ENCODE measurements around the gene OPN1MW3. TPM values are rescaled to one million over a fixed set of nuclear protein-coding genes. Genes with fewer than 3 reads are reported as not detected.

OPN1MW3 gene
- total RNA-seq, 4 donors from 2014 or later: not detected

GRCh38 chrX:154309041-154309775 is 51.8 kb downstream of the OPN1MW3 start:
- H3K27ac ChIP-seq: no peak overlapping the region
- H3K27me3 ChIP-seq: no peaks in the 10 kb centered on the region
- intact Hi-C loops (cut with DNase I): no loop called here
- no peak for DNase-seq
- H3K4me3 ChIP-seq (replicated peaks in 1 of 3): no peak overlapping the region
- H3K36me3 ChIP-seq: no peaks in the 10 kb centered on the region
- TF ChIP-seq CTCF (IDR thresholded peaks at IDR 0.05): no peak
- TF ChIP-seq POLR2A (IDR thresholded peaks at IDR 0.05): no peak
- no peaks in the 10 kb centered on the region for H3K9me3 ChIP-seq
- H3K4me1 ChIP-seq: no peaks in the 10 kb centered on the region
- WGBS, 2 donors: 93 to 94% methylated on average over 7 to 16 of the region's 16 CpGs

- Histone ChIP-seq H3K27ac (no peak overlapping the region), H3K4me3 (replicated peaks in 1 of 3) (no peak overlapping the region), H3K9me3 (no peaks in the 10 kb centered on the region), H3K27me3 (no peaks in the 10 kb centered on the region), H3K4me1 (no peaks in the 10 kb centered on the region), H3K36me3 (no peaks in the 10 kb centered on the region)
- TF ChIP-seq POLR2A (IDR thresholded peaks at IDR 0.05): no peak
- TF ChIP-seq CTCF (IDR thresholded peaks at IDR 0.05): no peak
- WGBS, 2 donors: 48 to 71% methylated on average over 4 to 15 of the region's 19 CpGs
- intact Hi-C loops (cut with DNase I): no loop called here
- DNase-seq: peak; percentile 51 to 57
These were observed 53.5 kb downstream of the OPN1MW3 start for GRCh38 chrX:154310616-154311536.

GRCh38 chrX:154312116-154312515 is 54.7 kb downstream of the OPN1MW3 start:
- no peak overlapping the region for H3K4me3 ChIP-seq (replicated peaks in 1 of 3)
- no peaks in the 10 kb centered on the region for H3K4me1 ChIP-seq
- H3K27me3 ChIP-seq: no peaks in the 10 kb centered on the region
- DNase-seq: no peak
- no peaks in the 10 kb centered on the region for H3K9me3 ChIP-seq
- H3K27ac ChIP-seq: no peak overlapping the region
- H3K36me3 ChIP-seq: no peaks in the 10 kb centered on the region
- WGBS, 2 donors: 86 to 90% methylated on average over 6 to 7 of the region's 7 CpGs
- TF ChIP-seq CTCF (IDR thresholded peaks at IDR 0.05) (no peak), POLR2A (IDR thresholded peaks at IDR 0.05) (no peak)
- intact Hi-C loops (cut with DNase I): no loop called here

GRCh38 chrX:154313147-154313546 is 55.8 kb downstream of the OPN1MW3 start:
- no peak for TF ChIP-seq CTCF (IDR thresholded peaks at IDR 0.05)
- no peak for TF ChIP-seq POLR2A (IDR thresholded peaks at IDR 0.05)
- no peaks in the 10 kb centered on the region for H3K4me1 ChIP-seq
- H3K36me3 ChIP-seq: no peaks in the 10 kb centered on the region
- intact Hi-C loops (cut with DNase I): no loop called here
- no peak for DNase-seq
- H3K27ac ChIP-seq: no peak overlapping the region
- WGBS, 2 donors: 85 to 91% methylated on average over 5 of the region's 5 CpGs
- no peaks in the 10 kb centered on the region for H3K9me3 ChIP-seq
- no peaks in the 10 kb centered on the region for H3K27me3 ChIP-seq
- H3K4me3 ChIP-seq (replicated peaks in 1 of 3): no peak overlapping the region

GRCh38 chrX:154315416-154315815 is 58.0 kb downstream of the OPN1MW3 start:
- Histone ChIP-seq H3K4me1 (no peaks in the 10 kb centered on the region), H3K9me3 (no peaks in the 10 kb centered on the region), H3K4me3 (replicated peaks in 1 of 3) (no peak overlapping the region), H3K27me3 (no peaks in the 10 kb centered on the region), H3K36me3 (no peaks in the 10 kb centered on the region), H3K27ac (no peak overlapping the region)
- TF ChIP-seq POLR2A (IDR thresholded peaks at IDR 0.05): no peak
- no peak for TF ChIP-seq CTCF (IDR thresholded peaks at IDR 0.05)
- DNase-seq: no peak
- intact Hi-C loops (cut with DNase I): no loop called here
- 76 to 94% methylated on average over 2 to 3 of the region's 3 CpGs for WGBS, 2 donors

Measured in thyroid gland (tissue), 4 donors.